Measurements from ENCODE around the gene DHDH. TPM values are rescaled to one million over a fixed set of nuclear protein-coding genes. Genes with fewer than 3 reads are reported as not detected.
"Not testable (repeated sequence)": the region's sequence is repeated elsewhere in the genome, so short reads cannot be mapped to it uniquely, and the experiment has no call there.

DHDH gene
- total RNA-seq, 6 experiments from 2014 or later = 0.29 TPM; not detected in 5

GRCh38 chr19:48907671-48908070 is 25.8 kb upstream of the DHDH start:
- H3K36me3 ChIP-seq = peaks cover 6 to 50% (median 23%) of the 10 kb centered on the region in 4 donors
- TF ChIP-seq CTCF (IDR thresholded peaks at IDR 0.05) (no peak), POLR2A (IDR thresholded peaks at IDR 0.05) (peak; percentile 41)
- H3K4me1 ChIP-seq = peaks cover 0 to 29% (median 12%) of the 10 kb centered on the region in 4 donors
- intact Hi-C loops (cut with DNase I) = loop anchor here in 1 of 2 donors (10.0 kb wide), 1 partner anchor 57 kb away; the partner anchor contains the start of gene FTL
- ATAC-seq = peak; percentile 83 to 95 (median 92)
- no peaks in the 10 kb centered on the region for H3K9me3 ChIP-seq
- DNase-seq = peak; percentile 89 to 95 (median 94)
- H3K27me3 ChIP-seq = no peaks in the 10 kb centered on the region
- WGBS (ENCODE audit: insufficient coverage, low coverage, low lambda C conversion rate, missing lambda C conversion rate) = 13% methylated on average over 2 of the region's 14 CpGs
- no peak overlapping the region for H3K4me3 ChIP-seq
- peak overlapping the region; percentile 63 to 88 (median 73) for H3K27ac ChIP-seq

GRCh38 chr19:48909424-48910077 is 23.9 kb upstream of the DHDH start:
- Histone ChIP-seq H3K27ac (peak overlapping the region in 2 of 3 donors; percentile 56 to 88), H3K36me3 (peaks cover 6 to 67% (median 36%) of the 10 kb centered on the region in 4 donors), H3K4me1 (peaks cover 0 to 24% (median 11%) of the 10 kb centered on the region in 4 donors)
- not testable (repeated sequence) for H3K9me3 ChIP-seq, H3K27me3 ChIP-seq, DNase-seq, ATAC-seq, H3K4me3 ChIP-seq
- intact Hi-C loops (cut with DNase I) = loop anchor here in 1 of 2 donors (10.0 kb wide), 1 partner anchor 55 kb away; the partner anchor contains the start of gene FTL
- WGBS (ENCODE audit: insufficient coverage, low coverage, low lambda C conversion rate, missing lambda C conversion rate) = 93% methylated on average over 11 of the region's 11 CpGs

GRCh38 chr19:48910803-48911202 is 22.7 kb upstream of the DHDH start:
- DNase-seq (no peak), ATAC-seq (no peak)
- Histone ChIP-seq H3K4me3 (no peak overlapping the region), H3K4me1 (peaks cover 0 to 22% (median 11%) of the 10 kb centered on the region in 4 donors), H3K27ac (no peak overlapping the region), H3K36me3 (peaks cover 6 to 62% (median 41%) of the 10 kb centered on the region in 4 donors), H3K27me3 (no peaks in the 10 kb centered on the region), H3K9me3 (no peaks in the 10 kb centered on the region)
- TF ChIP-seq POLR2A (IDR thresholded peaks at IDR 0.05) (no peak), CTCF (IDR thresholded peaks at IDR 0.05) (no peak)
- intact Hi-C loops (cut with DNase I) = no loop called here
- WGBS (ENCODE audit: insufficient coverage, low coverage, low lambda C conversion rate, missing lambda C conversion rate) = 80% methylated on average over 1 of the region's 2 CpGs

- Histone ChIP-seq H3K4me1 (peaks cover 0 to 7% (median 3%) of the 10 kb centered on the region in 4 donors), H3K36me3 (peaks cover 6 to 67% (median 48%) of the 10 kb centered on the region in 4 donors), H3K4me3 (no peak overlapping the region), H3K27ac (no peak overlapping the region), H3K27me3 (no peaks in the 10 kb centered on the region), H3K9me3 (no peaks in the 10 kb centered on the region)
- TF ChIP-seq POLR2A (IDR thresholded peaks at IDR 0.05) = no peak
- 90% methylated on average over 2 of the region's 9 CpGs for WGBS (ENCODE audit: insufficient coverage, low coverage, low lambda C conversion rate, missing lambda C conversion rate)
- no peak for DNase-seq
- ATAC-seq = peak in 1 of 4 donors; percentile 28
- intact Hi-C loops (cut with DNase I) = no loop called here
These were observed 20.2 kb upstream of the DHDH start for GRCh38 chr19:48913114-48913889.

GRCh38 chr19:48914181-48914580 is 19.3 kb upstream of the DHDH start:
- intact Hi-C loops (cut with DNase I) = no loop called here
- Histone ChIP-seq H3K9me3 (no peaks in the 10 kb centered on the region), H3K27me3 (no peaks in the 10 kb centered on the region), H3K27ac (no peak overlapping the region), H3K4me1 (peaks cover 0 to 3% (median under 1%) of the 10 kb centered on the region in 4 donors), H3K36me3 (peaks cover 6 to 76% (median 54%) of the 10 kb centered on the region in 4 donors), H3K4me3 (no peak overlapping the region)
- TF ChIP-seq CTCF (IDR thresholded peaks at IDR 0.05) (no peak), POLR2A (IDR thresholded peaks at IDR 0.05) (no peak)
- no peak for ATAC-seq
- DNase-seq = no peak
- 87% methylated on average over 7 of the region's 8 CpGs for WGBS (ENCODE audit: insufficient coverage, low coverage, low lambda C conversion rate, missing lambda C conversion rate)
